HG03442 (cell line): ENCODE data around the gene EPS8.

ENCODE experiments used
- ATAC-seq: cut with Tn5 transposase; IDR thresholded peaks from one replicate; pipeline ENCODE4 v1.9.1; 2021; ENCODE audit warnings: mild to moderate bottlenecking, moderate library complexity; ENCODE audit not compliant: unreplicated experiment

Gene EPS8

GRCh38 chr12:15693228-15693911 lies 95.8 kb downstream of the EPS8 start:
- ATAC-seq = no peak

- no peak for ATAC-seq
Observed at GRCh38 chr12:15691388-15691787, 97.8 kb downstream of the EPS8 start.

- ATAC-seq = no peak
Observed at GRCh38 chr12:15690320-15690719, 98.9 kb downstream of the EPS8 start.

GRCh38 chr12:15689751-15690191 lies 99.4 kb downstream of the EPS8 start:
- no peak for ATAC-seq

GRCh38 chr12:15688838-15689625 lies 100.2 kb downstream of the EPS8 start:
- no peak for ATAC-seq

GRCh38 chr12:15688202-15688736 lies 100.9 kb downstream of the EPS8 start:
- ATAC-seq = no peak

GRCh38 chr12:15687583-15687982 lies 101.6 kb downstream of the EPS8 start:
- ATAC-seq = no peak

- ATAC-seq = no peak
Observed at GRCh38 chr12:15684896-15685658, 104.1 kb downstream of the EPS8 start.

GRCh38 chr12:15682826-15683225 lies 106.4 kb downstream of the EPS8 start:
- ATAC-seq = no peak

- no peak for ATAC-seq
Observed at GRCh38 chr12:15679151-15679550, 110.0 kb downstream of the EPS8 start.

- ATAC-seq = no peak
Observed at GRCh38 chr12:15677726-15678201, 111.4 kb downstream of the EPS8 start.

- ATAC-seq = no peak
Observed at GRCh38 chr12:15677228-15677627, 112.0 kb downstream of the EPS8 start.

GRCh38 chr12:15672671-15673270 lies 116.4 kb downstream of the EPS8 start:
- ATAC-seq = no peak

GRCh38 chr12:15670756-15671155 lies 118.4 kb downstream of the EPS8 start:
- no peak for ATAC-seq

- ATAC-seq = no peak
Observed at GRCh38 chr12:15669256-15669948, 119.8 kb downstream of the EPS8 start.

GRCh38 chr12:15664491-15664890 lies 124.7 kb downstream of the EPS8 start:
- ATAC-seq = no peak

- no peak for ATAC-seq
Observed at GRCh38 chr12:15662983-15663659, 126.1 kb downstream of the EPS8 start.

- no peak for ATAC-seq
Observed at GRCh38 chr12:15662303-15662980, 126.7 kb downstream of the EPS8 start.

GRCh38 chr12:15651371-15651770 lies 137.8 kb downstream of the EPS8 start:
- ATAC-seq = no peak
